ENCODE data around the gene PTPRU. TPM values are rescaled to one million over a fixed set of nuclear protein-coding genes. Genes with fewer than 3 reads are reported as not detected.
"Not testable (repeated sequence)": the region's sequence is repeated elsewhere in the genome, so short reads cannot be mapped to it uniquely, and the experiment has no call there.

Gene PTPRU
- total and polyA plus RNA-seq, 7 experiments from 2014 or later: 0.17 to 0.42 TPM; not detected in 5

DNA sequence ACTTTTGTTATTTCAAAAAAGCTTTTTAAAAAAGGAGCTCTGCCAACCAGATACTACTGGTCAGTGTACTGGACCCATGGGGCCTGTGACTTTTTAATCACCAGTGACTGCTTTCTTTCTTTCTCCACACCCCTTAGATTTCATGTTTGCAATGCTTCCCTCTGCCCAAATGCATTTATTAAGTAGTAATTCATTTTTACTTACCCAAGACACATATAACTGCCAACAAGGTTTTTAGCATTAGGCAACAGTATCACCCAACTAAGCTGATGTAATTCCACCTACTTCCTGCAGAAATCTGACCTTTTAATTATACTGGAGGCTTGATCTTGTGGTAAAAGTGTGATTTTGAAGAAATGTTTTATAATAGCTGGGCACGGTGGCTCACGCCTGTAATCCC, 18.1 kb upstream of the PTPRU start:
- H3K36me3 Mint-ChIP-seq: peaks cover 5 to 33% (median 11%) of the 10 kb centered on the region in 5 donors
- peaks cover 0 to 5% (median 0%) of the 10 kb centered on the region in 7 donors for H3K4me1 Mint-ChIP-seq
- DNase-seq: no peak
- ATAC-seq: no peak
- H3K9me3 ChIP-seq (ENCODE audit: control insufficient read depth in 2 of 3, low read length in 3 of 3): no peaks in the 10 kb centered on the region
- H3K27me3 ChIP-seq (ENCODE audit: control insufficient read depth in 2 of 2, insufficient read depth in 2 of 2, low read length in 2 of 2): no peaks in the 10 kb centered on the region
- CTCF ChIA-PET: interaction anchor here (1.1 kb wide), 1 partner anchor 16 kb away, joined by 4 read pairs; no protein-coding TSS in a partner anchor
- no peak overlapping the region for H3K27ac ChIP-seq (ENCODE audit: low read depth, low read length)
- no peak overlapping the region for H3K4me3 ChIP-seq (ENCODE audit: low read length)
- intact Hi-C loops (cut with micrococcal nuclease): no loop called here
- no peaks in the 10 kb centered on the region for H3K27me3 Mint-ChIP-seq
- H3K9me3 Mint-ChIP-seq: no peaks in the 10 kb centered on the region
- H3K4me1 ChIP-seq (ENCODE audit: control insufficient read depth in 2 of 2, insufficient read depth in 2 of 2, low read length in 2 of 2): no peaks in the 10 kb centered on the region
- no peak overlapping the region for H3K27ac Mint-ChIP-seq
- peaks cover 0 to 22% (median 0%) of the 10 kb centered on the region in 3 experiments for H3K36me3 ChIP-seq (ENCODE audit: control insufficient read depth in 2 of 3, insufficient read depth in 3 of 3, low read length in 3 of 3)
- POLR2A ChIA-PET: interaction anchor here (1.1 kb wide), 1 partner anchor 11 kb away, joined by 3 read pairs; no protein-coding TSS in a partner anchor
- no peak overlapping the region for H3K4me3 Mint-ChIP-seq

- Histone ChIP-seq H3K36me3 (ENCODE audit: control insufficient read depth in 2 of 3, insufficient read depth in 3 of 3, low read length in 3 of 3) (peaks cover 0 to 13% (median 0%) of the 10 kb centered on the region in 3 experiments), H3K9me3 (ENCODE audit: control insufficient read depth in 2 of 3, low read length in 3 of 3) (no peaks in the 10 kb centered on the region), H3K4me1 (ENCODE audit: control insufficient read depth in 2 of 2, insufficient read depth in 2 of 2, low read length in 2 of 2) (no peaks in the 10 kb centered on the region), H3K4me3 (ENCODE audit: low read length) (no peak overlapping the region), H3K27ac (ENCODE audit: low read depth, low read length) (no peak overlapping the region), H3K27me3 (ENCODE audit: control insufficient read depth in 2 of 2, insufficient read depth in 2 of 2, low read length in 2 of 2) (no peaks in the 10 kb centered on the region)
- peaks cover 0 to 8% (median 0%) of the 10 kb centered on the region in 7 donors for H3K4me1 Mint-ChIP-seq
- POLR2A ChIA-PET: no interaction called here
- CTCF ChIA-PET: interaction anchor here (1.2 kb wide), 1 partner anchor 19 kb away, joined by 3 read pairs; no protein-coding TSS in a partner anchor
- H3K4me3 Mint-ChIP-seq: no peak overlapping the region
- H3K36me3 Mint-ChIP-seq: peaks cover 0 to 21% (median 2%) of the 10 kb centered on the region in 5 donors
- intact Hi-C loops (cut with micrococcal nuclease): no loop called here
- ATAC-seq (no peak), DNase-seq (no peak)
- H3K27ac Mint-ChIP-seq: peak overlapping the region in 1 of 9 donors; percentile 51
- no peaks in the 10 kb centered on the region for H3K27me3 Mint-ChIP-seq
- H3K9me3 Mint-ChIP-seq: no peaks in the 10 kb centered on the region
Observed at GRCh38 chr1:29221296-29221695, 15.0 kb upstream of the PTPRU start.

DNA sequence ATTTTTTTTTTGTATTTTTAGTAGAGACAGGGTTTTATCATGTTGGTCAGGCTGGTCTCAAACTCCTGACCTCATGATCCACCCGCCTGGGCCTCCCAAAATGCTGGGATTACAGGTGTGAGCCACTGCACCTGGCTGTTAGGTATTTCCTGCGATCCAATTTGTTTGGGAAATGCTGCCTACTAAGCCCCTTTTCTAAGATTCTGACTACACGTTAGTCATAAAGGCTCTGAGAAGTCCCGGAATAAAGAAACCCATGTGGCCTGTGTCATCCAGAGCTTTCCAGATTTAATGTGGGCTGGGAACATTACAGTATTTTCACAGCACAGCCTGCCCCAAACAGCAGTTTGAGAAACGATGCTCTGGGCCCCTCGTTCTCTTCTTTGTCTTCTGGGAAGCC, 14.1 kb upstream of the PTPRU start:
- intact Hi-C loops (cut with micrococcal nuclease); H3K9me3 Mint-ChIP-seq; H3K4me3 ChIP-seq (ENCODE audit: low read length); POLR2A ChIA-PET; H3K4me1 ChIP-seq (ENCODE audit: control insufficient read depth in 2 of 2, insufficient read depth in 2 of 2, low read length in 2 of 2); H3K27ac Mint-ChIP-seq; H3K27ac ChIP-seq (ENCODE audit: low read depth, low read length); H3K27me3 ChIP-seq (ENCODE audit: control insufficient read depth in 2 of 2, insufficient read depth in 2 of 2, low read length in 2 of 2); H3K4me3 Mint-ChIP-seq; H3K27me3 Mint-ChIP-seq; ATAC-seq; DNase-seq; H3K4me1 Mint-ChIP-seq; H3K9me3 ChIP-seq (ENCODE audit: control insufficient read depth in 2 of 3, low read length in 3 of 3): not testable (repeated sequence)
- peaks cover 0 to 21% (median 2%) of the 10 kb centered on the region in 5 donors for H3K36me3 Mint-ChIP-seq
- H3K36me3 ChIP-seq (ENCODE audit: control insufficient read depth in 2 of 3, insufficient read depth in 3 of 3, low read length in 3 of 3): peaks cover 0 to 13% (median 0%) of the 10 kb centered on the region in 3 experiments
- CTCF ChIA-PET: interaction anchor here (1.2 kb wide), 1 partner anchor 20 kb away, joined by 3 read pairs; no protein-coding TSS in a partner anchor

DNA sequence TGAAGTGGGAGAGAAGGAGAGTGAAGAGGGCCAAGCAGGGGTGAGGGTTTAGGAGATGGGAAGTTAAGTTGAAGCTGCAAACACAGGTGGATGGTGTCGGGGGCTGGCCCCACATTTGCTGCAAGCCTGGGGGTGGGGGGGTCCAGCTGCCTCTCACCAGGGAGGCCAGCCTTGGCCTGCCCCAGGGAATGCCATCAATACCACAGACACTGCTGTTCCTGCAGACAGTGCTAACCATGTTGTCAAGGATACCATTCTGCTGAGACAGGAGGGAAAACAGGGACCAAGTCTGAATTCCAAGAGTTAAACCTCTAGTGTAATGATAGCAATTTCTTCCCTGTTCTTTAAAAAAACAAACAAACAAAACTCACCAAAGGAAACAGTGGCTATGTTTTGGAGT, 13.6 kb upstream of the PTPRU start:
- Mint-ChIP-seq H3K27me3 (no peaks in the 10 kb centered on the region), H3K36me3 (peaks cover 0 to 18% (median 2%) of the 10 kb centered on the region in 5 donors), H3K4me1 (peaks cover 0 to 8% (median 0%) of the 10 kb centered on the region in 7 donors), H3K4me3 (no peak overlapping the region), H3K9me3 (no peaks in the 10 kb centered on the region), H3K27ac (no peak overlapping the region)
- ChIA-PET CTCF (no interaction called here), POLR2A (no interaction called here)
- peaks cover 0 to 13% (median 0%) of the 10 kb centered on the region in 3 experiments for H3K36me3 ChIP-seq (ENCODE audit: control insufficient read depth in 2 of 3, insufficient read depth in 3 of 3, low read length in 3 of 3)
- H3K27ac ChIP-seq (ENCODE audit: low read depth, low read length): no peak overlapping the region
- H3K27me3 ChIP-seq (ENCODE audit: control insufficient read depth in 2 of 2, insufficient read depth in 2 of 2, low read length in 2 of 2): no peaks in the 10 kb centered on the region
- ATAC-seq: no peak
- DNase-seq: no peak
- intact Hi-C loops (cut with micrococcal nuclease): no loop called here
- H3K4me3 ChIP-seq (ENCODE audit: low read length): no peak overlapping the region
- H3K4me1 ChIP-seq (ENCODE audit: control insufficient read depth in 2 of 2, insufficient read depth in 2 of 2, low read length in 2 of 2): no peaks in the 10 kb centered on the region
- no peaks in the 10 kb centered on the region for H3K9me3 ChIP-seq (ENCODE audit: control insufficient read depth in 2 of 3, low read length in 3 of 3)

DNA sequence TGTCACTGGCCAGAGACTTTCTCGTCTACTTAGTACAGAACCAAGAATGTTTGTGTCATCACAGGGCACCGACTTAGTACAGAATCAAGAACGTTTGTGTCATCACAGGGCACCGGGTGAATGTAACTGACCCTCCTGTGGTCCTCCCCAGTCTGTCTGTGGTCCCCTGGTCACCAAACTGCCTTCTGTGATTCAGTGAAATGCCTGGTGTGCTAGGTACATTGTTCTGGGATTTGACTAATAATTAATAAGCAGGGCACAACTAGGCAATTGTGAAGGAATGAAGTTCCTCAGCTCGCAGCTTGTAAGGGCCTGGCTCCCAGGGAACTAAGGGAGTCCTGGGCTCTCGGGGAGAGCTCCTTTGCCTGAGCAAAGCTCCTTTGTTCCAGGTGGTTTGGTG, 12.8 kb upstream of the PTPRU start:
- peaks cover 0 to 13% (median 0%) of the 10 kb centered on the region in 3 experiments for H3K36me3 ChIP-seq (ENCODE audit: control insufficient read depth in 2 of 3, insufficient read depth in 3 of 3, low read length in 3 of 3)
- intact Hi-C loops (cut with micrococcal nuclease): no loop called here
- Mint-ChIP-seq H3K4me1 (peaks cover 0 to 8% (median 0%) of the 10 kb centered on the region in 7 donors), H3K27ac (no peak overlapping the region), H3K4me3 (no peak overlapping the region), H3K27me3 (no peaks in the 10 kb centered on the region), H3K9me3 (no peaks in the 10 kb centered on the region), H3K36me3 (peaks cover 0 to 13% (median 2%) of the 10 kb centered on the region in 5 donors)
- H3K4me1 ChIP-seq (ENCODE audit: control insufficient read depth in 2 of 2, insufficient read depth in 2 of 2, low read length in 2 of 2): no peaks in the 10 kb centered on the region
- ATAC-seq: no peak
- no peaks in the 10 kb centered on the region for H3K27me3 ChIP-seq (ENCODE audit: control insufficient read depth in 2 of 2, insufficient read depth in 2 of 2, low read length in 2 of 2)
- H3K27ac ChIP-seq (ENCODE audit: low read depth, low read length): no peak overlapping the region
- POLR2A ChIA-PET: no interaction called here
- no peak overlapping the region for H3K4me3 ChIP-seq (ENCODE audit: low read length)
- CTCF ChIA-PET: no interaction called here
- no peak for DNase-seq
- no peaks in the 10 kb centered on the region for H3K9me3 ChIP-seq (ENCODE audit: control insufficient read depth in 2 of 3, low read length in 3 of 3)

GRCh38 chr1:29224356-29224837, 11.9 kb upstream of the PTPRU start:
- Mint-ChIP-seq H3K36me3 (peaks cover 0 to 9% (median 2%) of the 10 kb centered on the region in 5 donors), H3K27me3 (no peaks in the 10 kb centered on the region), H3K4me3 (no peak overlapping the region), H3K4me1 (peaks cover 0 to 8% (median under 1%) of the 10 kb centered on the region in 7 donors), H3K9me3 (no peaks in the 10 kb centered on the region), H3K27ac (peak overlapping the region in 1 of 9 donors; percentile 2)
- POLR2A ChIA-PET: no interaction called here
- Histone ChIP-seq H3K27ac (ENCODE audit: low read depth, low read length) (no peak overlapping the region), H3K4me1 (ENCODE audit: control insufficient read depth in 2 of 2, insufficient read depth in 2 of 2, low read length in 2 of 2) (no peaks in the 10 kb centered on the region), H3K4me3 (ENCODE audit: low read length) (no peak overlapping the region), H3K27me3 (ENCODE audit: control insufficient read depth in 2 of 2, insufficient read depth in 2 of 2, low read length in 2 of 2) (no peaks in the 10 kb centered on the region), H3K9me3 (ENCODE audit: control insufficient read depth in 2 of 3, low read length in 3 of 3) (no peaks in the 10 kb centered on the region), H3K36me3 (ENCODE audit: control insufficient read depth in 2 of 3, insufficient read depth in 3 of 3, low read length in 3 of 3) (peaks cover 0 to 13% (median 0%) of the 10 kb centered on the region in 3 experiments)
- DNase-seq: no peak
- no peak for ATAC-seq
- CTCF ChIA-PET: no interaction called here
- intact Hi-C loops (cut with micrococcal nuclease): no loop called here

GRCh38 chr1:29225361-29225760, 11.0 kb upstream of the PTPRU start:
- H3K9me3 ChIP-seq (ENCODE audit: control insufficient read depth in 2 of 3, low read length in 3 of 3): no peaks in the 10 kb centered on the region
- no peaks in the 10 kb centered on the region for H3K9me3 Mint-ChIP-seq
- intact Hi-C loops (cut with micrococcal nuclease): no loop called here
- H3K36me3 Mint-ChIP-seq: peaks cover 0 to 5% (median under 1%) of the 10 kb centered on the region in 5 donors
- no peak overlapping the region for H3K4me3 Mint-ChIP-seq
- ATAC-seq (no peak), DNase-seq (no peak)
- CTCF ChIA-PET: interaction anchor here (0.6 kb wide), 1 partner anchor 10 kb away, joined by 4 read pairs; no protein-coding TSS in a partner anchor
- H3K4me3 ChIP-seq (ENCODE audit: low read length): no peak overlapping the region
- H3K27me3 ChIP-seq (ENCODE audit: control insufficient read depth in 2 of 2, insufficient read depth in 2 of 2, low read length in 2 of 2): no peaks in the 10 kb centered on the region
- H3K4me1 Mint-ChIP-seq: peaks cover 7 to 18% (median 9%) of the 10 kb centered on the region in 7 donors
- POLR2A ChIA-PET: no interaction called here
- peak overlapping the region in 1 of 9 donors; percentile 22 for H3K27ac Mint-ChIP-seq
- H3K27ac ChIP-seq (ENCODE audit: low read depth, low read length): no peak overlapping the region
- H3K36me3 ChIP-seq (ENCODE audit: control insufficient read depth in 2 of 3, insufficient read depth in 3 of 3, low read length in 3 of 3): peaks cover 0 to 13% (median 0%) of the 10 kb centered on the region in 3 experiments
- peaks cover 7 to 8% of the 10 kb centered on the region in 2 donors for H3K4me1 ChIP-seq (ENCODE audit: control insufficient read depth in 2 of 2, insufficient read depth in 2 of 2, low read length in 2 of 2)
- H3K27me3 Mint-ChIP-seq: no peaks in the 10 kb centered on the region

Data from naive thymus-derived CD4-positive, alpha-beta T cell (primary cell).